NCI-H345 treated with DMSO at 0.1 percent for 48 hours (cell line): ENCODE results near the gene PLD4.
"Not testable (repeated sequence)": the region's sequence is repeated elsewhere in the genome, so short reads cannot be mapped to it uniquely, and the experiment has no call there.

Experiments
- DNase-seq: peaks from one replicate; lab custom pipeline; 2025; ENCODE audit not compliant: unreplicated experiment; lab: John Stamatoyannopoulos, UW

Gene PLD4, protein sequence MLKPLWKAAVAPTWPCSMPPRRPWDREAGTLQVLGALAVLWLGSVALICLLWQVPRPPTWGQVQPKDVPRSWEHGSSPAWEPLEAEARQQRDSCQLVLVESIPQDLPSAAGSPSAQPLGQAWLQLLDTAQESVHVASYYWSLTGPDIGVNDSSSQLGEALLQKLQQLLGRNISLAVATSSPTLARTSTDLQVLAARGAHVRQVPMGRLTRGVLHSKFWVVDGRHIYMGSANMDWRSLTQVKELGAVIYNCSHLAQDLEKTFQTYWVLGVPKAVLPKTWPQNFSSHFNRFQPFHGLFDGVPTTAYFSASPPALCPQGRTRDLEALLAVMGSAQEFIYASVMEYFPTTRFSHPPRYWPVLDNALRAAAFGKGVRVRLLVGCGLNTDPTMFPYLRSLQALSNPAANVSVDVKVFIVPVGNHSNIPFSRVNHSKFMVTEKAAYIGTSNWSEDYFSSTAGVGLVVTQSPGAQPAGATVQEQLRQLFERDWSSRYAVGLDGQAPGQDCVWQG

DNA sequence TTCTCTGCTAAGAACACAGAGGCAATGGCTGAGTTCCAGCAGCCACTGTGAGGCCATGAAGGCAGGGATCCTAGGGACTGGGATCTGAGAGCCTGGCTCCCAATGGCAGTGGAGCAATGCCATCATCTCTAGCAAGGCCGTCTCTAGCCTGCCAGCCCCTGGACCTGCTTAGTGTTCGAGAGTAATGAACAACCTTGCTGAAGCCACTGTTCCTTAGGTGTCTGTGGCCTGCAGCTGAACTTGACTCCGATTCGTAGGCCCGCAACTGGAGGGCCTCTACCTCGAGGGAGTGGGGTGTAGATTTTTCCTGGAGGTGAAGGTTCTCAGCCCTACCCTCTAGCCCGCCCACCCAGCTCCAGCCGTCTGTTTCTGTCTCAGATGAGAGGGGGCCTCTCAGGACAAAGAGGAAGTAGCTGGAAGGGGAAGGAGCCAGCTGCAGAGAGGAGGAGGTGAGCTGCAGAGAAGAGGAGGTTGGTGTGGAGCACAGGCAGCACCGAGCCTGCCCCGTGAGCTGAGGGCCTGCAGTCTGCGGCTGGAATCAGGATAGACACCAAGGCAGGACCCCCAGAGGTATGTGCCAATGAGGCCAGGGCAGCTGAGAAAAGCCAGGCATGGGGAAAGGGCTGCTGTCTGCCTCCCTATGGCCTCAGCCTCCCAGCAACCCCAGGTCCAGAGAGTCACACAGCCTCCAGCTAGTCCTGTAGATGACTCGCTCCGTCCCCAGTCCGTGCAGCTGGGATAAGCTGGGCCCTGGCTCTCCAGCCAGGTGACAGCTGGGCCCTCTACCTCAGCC, at the start of gene PLD4:
PLD4 (plus strand) TSS at position 459 of the 793 bp plus-strand sequence. CDS start 2,262 bp downstream, outside the sequence.
- no peak for DNase-seq

GRCh38 chr14:104875412-104875751, 49.3 kb upstream of the PLD4 start:
- no peak for DNase-seq

DNA sequence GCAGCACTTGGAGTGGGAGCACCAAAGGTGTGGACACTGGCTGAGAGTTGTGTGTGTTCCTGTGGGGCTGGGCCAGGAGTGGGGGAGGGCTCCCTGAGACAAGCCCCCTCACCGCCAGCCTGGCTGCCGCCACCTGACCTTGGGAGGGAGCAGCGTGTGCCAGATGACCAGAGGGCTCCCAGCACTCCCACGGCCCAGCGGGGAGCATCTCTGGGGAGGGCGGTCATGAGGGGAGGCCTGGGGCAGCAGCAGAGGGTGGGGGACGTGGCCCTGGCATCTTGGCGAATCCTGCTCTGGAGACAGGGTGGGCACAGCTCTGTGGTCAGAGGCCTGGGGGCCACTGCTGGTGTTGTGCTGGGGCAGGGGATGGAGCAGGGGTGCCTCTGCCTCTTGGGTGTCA, 48.9 kb upstream of the PLD4 start:
- no peak for DNase-seq

GRCh38 chr14:104876251-104876699, 48.4 kb upstream of the PLD4 start:
- no peak for DNase-seq

DNA sequence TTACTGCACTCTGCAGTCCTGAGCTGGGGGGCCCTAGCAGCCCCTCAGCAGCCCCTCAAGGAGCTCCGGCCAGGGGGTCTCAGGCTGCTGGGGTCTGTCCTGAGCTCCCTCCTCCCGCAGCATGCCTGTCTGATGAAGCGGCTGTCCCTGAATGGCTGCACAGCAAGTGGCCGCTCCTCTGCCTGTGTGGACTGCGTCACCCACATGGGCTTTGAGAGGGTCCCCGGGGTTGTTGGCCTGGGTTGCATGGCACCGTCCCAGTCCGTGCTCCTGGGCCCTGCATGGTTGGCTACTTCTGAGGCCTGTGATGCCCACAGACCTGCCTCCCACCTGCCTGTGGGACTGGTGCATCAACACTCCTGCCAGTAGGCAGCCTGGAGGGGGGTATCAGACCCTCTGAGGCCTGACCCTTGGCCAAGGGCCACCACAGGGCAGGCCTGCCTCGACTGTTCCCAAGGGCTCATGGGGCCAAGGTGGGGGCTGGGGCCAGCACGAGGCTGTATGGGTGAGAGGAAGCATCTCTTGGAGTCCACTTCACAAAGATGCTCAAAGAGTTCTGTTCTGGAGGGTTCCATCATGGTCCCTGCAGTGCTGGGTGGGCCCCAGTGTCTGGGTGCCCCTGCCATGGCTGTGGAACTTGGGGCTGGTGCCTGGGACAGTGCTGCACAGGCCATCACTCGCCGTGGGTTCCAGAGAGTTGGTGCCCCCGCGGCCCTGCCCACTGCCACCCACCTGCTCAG, 47.4 kb upstream of the PLD4 start:
- no peak for DNase-seq

GRCh38 chr14:104877806-104878550, 46.7 kb upstream of the PLD4 start:
- no peak for DNase-seq

DNA sequence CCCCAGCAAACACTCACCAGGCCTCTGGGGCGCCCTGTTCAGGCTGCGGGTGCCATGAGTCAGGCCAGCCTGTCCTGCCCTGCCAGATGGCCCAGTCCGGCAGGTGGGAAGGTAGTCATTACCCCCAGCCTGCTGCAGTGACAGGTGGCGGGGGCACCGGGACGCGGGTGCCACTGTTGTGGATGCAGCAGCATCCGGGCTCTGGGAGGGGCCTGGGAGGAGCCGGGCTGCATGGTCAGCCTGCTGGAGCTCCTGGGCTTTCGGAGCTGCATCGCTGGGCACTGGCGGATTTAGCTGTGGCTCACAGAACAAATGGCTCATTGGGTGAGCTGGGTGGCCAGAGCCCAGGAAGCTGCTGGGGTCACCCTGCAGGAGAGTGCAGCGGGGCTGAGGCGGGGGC, 46.1 kb upstream of the PLD4 start:
- no peak for DNase-seq

- DNase-seq, result no peak
These were observed 45.3 kb upstream of the PLD4 start for GRCh38 chr14:104879201-104879982.

- DNase-seq, result no peak
These were observed 44.6 kb upstream of the PLD4 start for GRCh38 chr14:104879983-104880565.

DNA sequence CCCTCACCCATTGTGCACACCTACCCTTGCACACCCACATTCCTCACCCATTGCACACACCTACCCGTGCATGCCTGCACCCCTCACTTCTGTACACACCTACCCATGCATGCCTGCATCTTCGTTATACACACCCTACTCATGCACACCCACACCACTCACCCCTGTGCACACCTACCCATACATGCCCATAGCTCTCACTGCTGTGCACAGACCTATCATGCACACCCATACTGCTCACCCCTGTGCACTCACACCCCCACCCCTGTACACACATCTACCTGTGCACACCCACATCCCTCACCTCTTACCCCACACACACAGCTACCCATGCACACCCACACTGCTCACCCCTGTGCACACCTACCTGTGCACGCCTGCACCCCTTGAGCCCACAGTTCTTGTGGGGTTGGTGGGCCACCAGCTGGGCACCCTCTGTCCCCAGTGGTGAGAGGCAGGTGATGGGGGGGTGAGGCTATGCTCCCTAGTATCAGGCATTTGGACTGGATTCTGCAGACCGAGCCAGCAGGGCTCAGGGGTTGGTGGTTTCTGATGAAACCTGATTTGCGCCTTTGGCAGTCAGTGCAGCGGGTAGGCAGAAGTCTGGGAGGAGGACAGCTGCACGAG, 44.0 kb upstream of the PLD4 start:
- DNase-seq, result no peak

GRCh38 chr14:104881369-104881979, 43.2 kb upstream of the PLD4 start:
- peak; percentile 42 for DNase-seq

DNA sequence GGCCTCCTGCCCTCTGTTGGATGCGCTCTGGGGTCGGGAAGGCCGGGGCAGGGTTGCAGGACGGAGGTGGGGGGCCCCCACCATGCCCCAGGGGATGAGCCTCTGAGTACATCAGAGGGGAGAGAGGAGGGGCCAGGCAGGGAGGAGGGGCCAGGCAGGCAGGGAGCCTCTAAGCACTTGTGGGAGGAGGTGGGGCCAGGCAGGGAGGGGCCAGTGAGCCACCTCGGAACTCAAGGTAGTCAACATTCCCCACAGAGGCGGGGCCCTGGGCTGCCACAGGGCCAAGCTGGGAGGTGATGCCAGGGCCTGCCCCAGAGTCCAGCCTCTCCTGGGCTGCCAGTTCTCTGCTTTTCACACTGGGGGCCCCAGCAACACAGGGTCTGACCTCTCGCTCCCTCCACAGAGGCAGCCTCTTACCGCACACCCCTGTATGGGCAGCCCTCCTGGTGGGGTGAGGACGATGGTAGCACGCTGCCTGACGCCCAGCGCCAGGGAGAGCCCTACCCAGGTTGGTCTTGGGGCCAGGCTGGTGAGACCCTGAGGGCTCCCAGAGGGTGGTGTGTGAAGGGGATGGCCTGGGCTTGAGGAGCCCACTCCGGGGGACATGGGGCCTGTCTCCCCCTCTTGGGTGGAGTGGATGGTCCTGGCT, 42.2 kb upstream of the PLD4 start:
- peak; percentile 30 for DNase-seq

GRCh38 chr14:104882991-104883660, 41.6 kb upstream of the PLD4 start:
- no peak for DNase-seq

DNA sequence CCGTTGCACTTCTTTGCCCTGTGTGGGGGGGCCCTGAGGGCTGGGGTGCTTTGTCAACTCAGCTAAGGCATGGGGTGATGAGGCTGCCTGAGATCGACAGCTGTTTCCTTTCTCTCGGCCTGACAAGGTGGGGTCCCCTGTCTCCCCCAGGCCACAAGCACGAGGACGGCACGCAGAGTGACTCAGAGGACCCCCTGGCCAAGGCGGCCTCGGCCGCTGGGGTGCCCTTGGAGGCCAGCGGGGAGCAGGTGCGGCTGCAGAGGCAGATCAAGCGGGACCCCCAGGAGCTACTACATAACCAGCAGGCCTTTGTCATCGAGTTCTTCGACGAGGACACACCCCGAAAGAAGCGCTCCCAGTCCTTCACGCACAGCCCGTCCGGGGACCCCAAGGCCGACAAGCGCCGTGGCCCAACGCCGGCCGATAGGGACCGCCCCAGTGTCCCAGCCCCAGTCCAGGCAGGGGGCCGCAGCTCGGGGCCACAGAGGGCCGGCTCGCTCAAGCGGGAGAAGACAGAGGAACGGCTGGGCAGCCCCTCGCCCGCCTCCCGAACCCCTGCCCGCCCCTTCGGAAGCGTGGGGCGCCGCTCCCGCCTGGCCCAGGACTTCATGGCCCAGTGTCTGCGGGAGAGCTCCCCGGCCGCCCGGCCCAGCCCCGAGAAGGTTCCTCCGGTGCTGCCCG, 40.9 kb upstream of the PLD4 start:
- no peak for DNase-seq

DNA sequence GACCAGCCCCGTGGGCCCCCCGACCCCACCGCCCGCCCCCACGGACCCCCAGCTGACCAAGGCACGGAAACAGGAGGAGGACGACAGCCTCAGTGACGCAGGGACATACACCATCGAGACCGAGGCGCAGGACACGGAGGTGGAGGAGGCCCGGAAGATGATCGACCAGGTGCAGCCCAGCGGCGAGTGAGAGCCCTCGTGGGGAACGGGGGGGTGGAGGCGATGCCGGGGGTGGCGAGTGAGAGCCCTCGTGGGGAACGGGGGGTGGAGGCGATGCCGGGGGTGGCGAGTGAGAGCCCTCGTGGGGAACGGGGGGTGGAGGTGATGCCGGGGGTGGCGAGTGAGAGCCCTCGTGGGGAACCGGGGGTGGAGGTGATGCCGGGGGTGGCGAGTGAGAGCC, 40.3 kb upstream of the PLD4 start:
- not testable (repeated sequence) for DNase-seq

DNA sequence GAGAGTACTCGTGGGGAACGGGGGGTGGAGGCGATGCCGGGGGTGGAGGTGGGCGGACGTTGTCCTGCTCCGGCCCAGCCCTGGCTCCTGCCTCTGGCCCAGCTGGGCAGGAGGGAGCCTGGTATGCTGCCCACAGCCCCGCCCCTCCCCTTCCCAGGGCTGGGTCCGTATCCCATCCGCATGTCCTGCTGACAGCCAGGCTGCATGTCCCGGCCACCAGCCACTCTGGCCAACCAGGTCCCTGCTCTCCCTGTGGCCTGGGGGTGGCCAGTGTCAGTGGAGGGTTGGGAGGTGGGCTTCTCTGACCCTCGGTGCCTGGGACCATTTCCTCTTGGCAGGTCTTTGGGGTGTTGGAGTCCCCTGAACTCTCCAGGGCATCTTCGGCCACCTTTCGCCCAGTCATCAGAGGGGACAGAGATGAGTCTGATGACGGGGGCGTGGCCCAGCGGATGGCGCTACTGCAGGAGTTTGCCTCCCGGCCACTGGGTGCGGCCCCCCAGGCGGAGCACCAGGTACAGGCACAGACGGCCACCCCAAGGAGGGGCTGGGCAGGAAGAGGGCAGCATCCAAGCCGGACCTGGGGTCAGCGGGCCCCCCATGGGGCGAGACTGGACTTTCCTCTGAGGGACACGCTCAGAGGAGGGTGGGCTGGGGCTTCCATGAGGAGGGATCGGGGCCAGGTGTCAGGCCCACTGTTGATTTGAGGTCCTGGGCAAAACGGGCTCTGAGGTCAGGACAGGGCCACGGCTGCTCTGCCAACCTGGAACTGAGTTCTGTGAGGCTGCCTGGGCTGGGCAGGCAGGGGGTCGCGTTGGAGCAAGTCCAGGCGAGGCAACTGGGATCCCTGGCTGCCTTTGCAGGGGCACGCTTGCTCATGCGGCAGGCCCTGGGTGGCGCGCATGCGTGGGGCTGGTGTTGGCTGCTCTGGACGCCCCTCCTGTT, 39.4 kb upstream of the PLD4 start:
- no peak for DNase-seq
